Esophagus muscularis mucosa (tissue), 4 donors: ENCODE results near the gene DRD1. TPM values are rescaled to one million over a fixed set of nuclear protein-coding genes. Genes with fewer than 3 reads are reported as not detected.
"Not testable (repeated sequence)": the region's sequence is repeated elsewhere in the genome, so short reads cannot be mapped to it uniquely, and the experiment has no call there.

Source experiments
- DNase-seq: peaks from one replicate; pipeline ENCODE4 v3.0.0-alpha.2; 2017; ENCODE audit errors: extremely low spot score
- H3K27ac ChIP-seq, 4 donors: fragments of 200-600 bp; sonication (generic); replicated peaks in 1 of 4; 1 replicate in 3 of 4; 2 replicates in 1 of 4; pipeline ENCODE4 v1.5.1; 2016 to 2019; ENCODE audit warnings: mild to moderate bottlenecking in 1 of 4
- H3K27me3 ChIP-seq, 4 donors: fragments of 200-600 bp; sonication (generic); one replicate each; pipeline versions ENCODE4 v1.5.1 to v1.6.0; 2016 to 2019
- H3K36me3 ChIP-seq, 4 donors: fragments of 200-600 bp; sonication (generic); one replicate each; pipeline ENCODE4 v1.5.1; 2016 to 2019
- H3K4me1 ChIP-seq, 4 donors: fragments of 200-600 bp; sonication (generic); one replicate each; pipeline ENCODE4 v1.5.1; 2016 to 2019
- H3K4me3 ChIP-seq, 4 donors: fragments of 200-600 bp; sonication (generic); 1 replicate in 2 of 4; 2 replicates in 2 of 4; pipeline ENCODE4 v1.5.1; 2016 to 2019; ENCODE audit warnings: mild to moderate bottlenecking in 4 of 4, moderate library complexity in 1 of 4
- H3K9me3 ChIP-seq, 4 donors: fragments of 200-600 bp; sonication (generic); 1 replicate in 3 of 4; 2 replicates in 1 of 4; pipeline ENCODE4 v1.5.1; 2016 to 2019
- CTCF ChIP-seq, 3 experiments: fragments of 200-600 bp in 2 of 3; fragments of 450-650 bp in 1 of 3; sonication (generic) in 2 of 3; IDR thresholded peaks; one replicate each; pipeline ENCODE4 v1.5.1; 2017 to 2019; ENCODE audit warnings: antibody characterized with exemption in 3 of 3, mild to moderate bottlenecking in 2 of 3, moderate library complexity in 1 of 3
- EP300 ChIP-seq: sonication (generic); formaldehyde crosslinking; IDR thresholded peaks from one replicate; pipeline ENCODE4 v1.6.1; 2017; ENCODE audit warnings: antibody characterized with exemption
- POLR2A ChIP-seq: fragments of 450-650 bp; IDR thresholded peaks from one replicate; pipeline ENCODE4 v1.6.1; 2017; ENCODE audit warnings: antibody characterized with exemption, moderate library complexity, mild to moderate bottlenecking, low read depth
- POLR2AphosphoS5 ChIP-seq, 2 donors: sonication (generic); formaldehyde crosslinking; IDR thresholded peaks; one replicate each; pipeline ENCODE4 v1.6.1; 2017; ENCODE audit warnings: antibody characterized with exemption in 2 of 2
- whole genome bisulfite sequencing: methylation state at CpG from one replicate; pipeline ENCODE4 v1.1.5; 2018; 5-methylcytosine and 5-hydroxymethylcytosine counted together
- intact Hi-C: fragments of 100-400 bp; cut with DNase I; formaldehyde crosslinking; loops from one replicate; pipeline ENCODE4 v1.15.1; 2023
- total RNA-seq, 4 donors: library from RNA; depleted of rRNA; stranded (reverse); fragments of >200 nt; gene quantifications; one replicate each; pipeline versions ENCODE4 v1.1.0 to v1.2.1, GENCODE V29; 2016

DRD1 gene
- total RNA-seq, 4 donors from 2014 or later, result 0.06 TPM; not detected in 2

DNA sequence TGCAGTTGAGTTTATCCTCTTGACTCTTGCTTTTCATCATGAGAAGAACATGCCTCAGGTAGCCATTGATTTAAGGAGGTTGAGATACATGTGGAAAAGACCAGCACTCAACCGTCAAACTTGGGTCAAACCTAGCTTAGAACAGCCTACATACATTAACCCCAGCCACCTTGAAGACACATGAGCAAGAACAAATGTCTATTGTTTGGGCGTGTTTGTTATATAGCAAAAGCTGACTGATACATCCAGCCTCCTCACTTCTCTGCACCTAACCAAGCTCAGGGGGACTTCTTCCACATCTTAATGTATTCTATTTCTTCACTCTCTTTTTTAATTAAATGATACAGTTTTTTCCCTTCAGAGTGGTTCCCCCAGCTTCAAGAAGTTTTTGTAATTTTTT lies 28.7 kb downstream of the DRD1 start:
- 81% methylated on average over 2 of the region's 2 CpGs for WGBS
- no peak for DNase-seq

DNA sequence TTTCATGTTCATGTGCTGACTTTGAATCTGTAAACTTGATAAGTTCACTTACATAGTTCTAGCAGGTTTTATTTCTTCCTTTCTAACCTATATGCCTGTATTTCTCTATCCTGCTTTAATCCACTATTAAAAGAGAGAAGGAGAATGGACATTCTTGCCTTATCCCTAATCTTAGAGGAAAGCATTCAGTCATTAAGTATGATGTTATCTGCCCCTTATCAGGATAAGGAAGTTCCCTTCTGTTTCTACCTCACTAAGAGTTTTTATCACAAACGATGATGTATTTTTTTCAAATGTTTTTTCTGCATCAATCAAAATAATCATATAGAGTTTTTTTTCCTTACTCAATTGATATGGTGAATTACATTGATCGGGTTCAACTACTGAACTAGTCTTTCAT lies 33.1 kb downstream of the DRD1 start:
- peaks cover 0 to 6% (median 0%) of the 10 kb centered on the region in 4 donors for H3K9me3 ChIP-seq
- H3K4me3 ChIP-seq, result no peak overlapping the region
- 72% methylated on average over 2 of the region's 2 CpGs for WGBS
- peaks cover 0 to 4% (median 0%) of the 10 kb centered on the region in 4 donors for H3K27me3 ChIP-seq
- intact Hi-C loops, result no loop called here
- DNase-seq, result no peak
- TF ChIP-seq CTCF (IDR thresholded peaks at IDR 0.05) (no peak), POLR2AphosphoS5 (IDR thresholded peaks at IDR 0.05) (no peak), POLR2A (no peak), EP300 (no peak)
- no peaks in the 10 kb centered on the region for H3K36me3 ChIP-seq
- no peak overlapping the region for H3K27ac ChIP-seq
- no peaks in the 10 kb centered on the region for H3K4me1 ChIP-seq

More for the DNA sequence above, 28.7 kb downstream of the DRD1 start:
- no peaks in the 10 kb centered on the region for H3K36me3 ChIP-seq
- peaks cover 0 to 24% (median 0%) of the 10 kb centered on the region in 4 donors for H3K27me3 ChIP-seq
- no peak for TF ChIP-seq CTCF (IDR thresholded peaks at IDR 0.05)
- no peak for TF ChIP-seq POLR2A
- TF ChIP-seq EP300, result no peak
- TF ChIP-seq POLR2AphosphoS5 (IDR thresholded peaks at IDR 0.05), result no peak
- no peak overlapping the region for H3K27ac ChIP-seq
- intact Hi-C loops, result no loop called here
- H3K9me3 ChIP-seq, result peaks cover 0 to 6% (median 0%) of the 10 kb centered on the region in 4 donors
- H3K4me3 ChIP-seq, result no peak overlapping the region
- no peaks in the 10 kb centered on the region for H3K4me1 ChIP-seq

- intact Hi-C loops, result no loop called here
- Histone ChIP-seq H3K4me1 (no peaks in the 10 kb centered on the region), H3K4me3 (no peak overlapping the region), H3K27ac (no peak overlapping the region), H3K27me3 (no peaks in the 10 kb centered on the region), H3K36me3 (no peaks in the 10 kb centered on the region), H3K9me3 (peaks cover 0 to 13% (median 3%) of the 10 kb centered on the region in 4 donors)
- TF ChIP-seq EP300 (no peak), POLR2AphosphoS5 (IDR thresholded peaks at IDR 0.05) (no peak), POLR2A (no peak), CTCF (IDR thresholded peaks at IDR 0.05) (no peak)
- 81% methylated on average over 3 of the region's 3 CpGs for WGBS
- no peak for DNase-seq
Measured at GRCh38 chr5:175406300-175406699, 37.7 kb downstream of the DRD1 start.

- DNase-seq, H3K4me3 ChIP-seq, H3K27ac ChIP-seq, H3K36me3 ChIP-seq, intact Hi-C loops, H3K9me3 ChIP-seq, H3K4me1 ChIP-seq: not testable (repeated sequence)
- peaks cover 0 to 27% (median 0%) of the 10 kb centered on the region in 4 donors for H3K27me3 ChIP-seq
- WGBS, result 69% methylated on average over 25 of the region's 28 CpGs
Measured at GRCh38 chr5:175397590-175398297, 46.2 kb downstream of the DRD1 start.

DNA sequence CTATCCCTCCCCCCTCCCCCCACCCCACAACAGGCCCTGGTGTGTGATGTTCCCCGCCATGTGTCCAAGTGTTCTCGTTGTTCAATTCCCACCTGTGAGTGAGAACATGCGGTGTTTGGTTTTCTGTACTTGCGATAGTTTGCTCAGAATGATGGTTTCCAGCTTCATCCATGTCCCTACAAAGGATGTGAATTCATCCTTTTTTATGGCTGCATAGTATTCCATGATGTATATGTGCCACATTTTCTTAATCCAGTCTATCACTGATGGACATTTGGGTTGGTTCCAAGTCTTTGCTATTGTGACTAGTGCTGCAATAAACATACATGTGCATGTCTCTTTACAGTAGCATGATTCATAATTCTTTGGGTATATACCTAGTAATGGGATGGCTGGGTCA lies 48.6 kb downstream of the DRD1 start:
- H3K4me3 ChIP-seq, H3K36me3 ChIP-seq, intact Hi-C loops, DNase-seq, H3K27ac ChIP-seq, H3K9me3 ChIP-seq, H3K4me1 ChIP-seq: not testable (repeated sequence)
- WGBS, result 88% methylated on average over 4 of the region's 4 CpGs
- H3K27me3 ChIP-seq, result peaks cover 0 to 27% (median 0%) of the 10 kb centered on the region in 4 donors

- no peaks in the 10 kb centered on the region for H3K36me3 ChIP-seq
- intact Hi-C loops, result no loop called here
- WGBS, result 35% methylated on average over 5 of the region's 5 CpGs
- H3K4me1 ChIP-seq, result no peaks in the 10 kb centered on the region
- no peak overlapping the region for H3K27ac ChIP-seq
- no peak for DNase-seq
- H3K27me3 ChIP-seq, result peaks cover 0 to 27% (median 0%) of the 10 kb centered on the region in 4 donors
- no peak overlapping the region for H3K4me3 ChIP-seq
- no peaks in the 10 kb centered on the region for H3K9me3 ChIP-seq
- no peak for TF ChIP-seq POLR2A
- TF ChIP-seq CTCF (IDR thresholded peaks at IDR 0.05), result no peak
- no peak for TF ChIP-seq EP300
- no peak for TF ChIP-seq POLR2AphosphoS5 (IDR thresholded peaks at IDR 0.05)
Measured at GRCh38 chr5:175394601-175395000, 49.4 kb downstream of the DRD1 start.
